ENCODE measurements around the gene ZNF407. TPM values are rescaled to one million over a fixed set of nuclear protein-coding genes. Genes with fewer than 3 reads are reported as not detected.

ZNF407 gene
- total RNA-seq, 1 donor from 2014 or later, result 13.2 TPM

- TF ChIP-seq CTCF (conservative IDR thresholded peaks at IDR 0.05), result no peak
- peaks cover 3% of the 10 kb centered on the region for H3K36me3 Mint-ChIP-seq (ENCODE audit: low read depth)
- H3K4me3 Mint-ChIP-seq, result no peak overlapping the region
- H3K4me1 Mint-ChIP-seq, result no peaks in the 10 kb centered on the region
- peaks cover 29% of the 10 kb centered on the region for H3K27me3 Mint-ChIP-seq (ENCODE audit: low read depth)
- no peak for DNase-seq (ENCODE audit: low read depth, low spot score)
- H3K27ac Mint-ChIP-seq (ENCODE audit: unreplicated experiment), result no peak overlapping the region
- H3K9me3 Mint-ChIP-seq, result peaks cover 4% of the 10 kb centered on the region
Measured at GRCh38 chr18:74574916-74575315, 22.8 kb upstream of the ZNF407 start.

GRCh38 chr18:74577019-74577418 is 20.7 kb upstream of the ZNF407 start:
- peaks cover 31% of the 10 kb centered on the region for H3K27me3 Mint-ChIP-seq (ENCODE audit: low read depth)
- H3K36me3 Mint-ChIP-seq (ENCODE audit: low read depth), result peaks cover 3% of the 10 kb centered on the region
- peaks cover 4% of the 10 kb centered on the region for H3K9me3 Mint-ChIP-seq
- H3K4me3 Mint-ChIP-seq, result no peak overlapping the region
- TF ChIP-seq CTCF (conservative IDR thresholded peaks at IDR 0.05), result no peak
- no peak for DNase-seq (ENCODE audit: low read depth, low spot score)
- no peak overlapping the region for H3K27ac Mint-ChIP-seq (ENCODE audit: unreplicated experiment)
- H3K4me1 Mint-ChIP-seq, result no peaks in the 10 kb centered on the region

GRCh38 chr18:74579496-74580065 is 18.1 kb upstream of the ZNF407 start:
- peaks cover 37% of the 10 kb centered on the region for H3K27me3 Mint-ChIP-seq (ENCODE audit: low read depth)
- H3K4me3 Mint-ChIP-seq, result no peak overlapping the region
- H3K9me3 Mint-ChIP-seq, result no peaks in the 10 kb centered on the region
- no peak for TF ChIP-seq CTCF (conservative IDR thresholded peaks at IDR 0.05)
- H3K4me1 Mint-ChIP-seq, result no peaks in the 10 kb centered on the region
- no peak for DNase-seq (ENCODE audit: low read depth, low spot score)
- no peaks in the 10 kb centered on the region for H3K36me3 Mint-ChIP-seq (ENCODE audit: low read depth)
- H3K27ac Mint-ChIP-seq (ENCODE audit: unreplicated experiment), result no peak overlapping the region

DNA sequence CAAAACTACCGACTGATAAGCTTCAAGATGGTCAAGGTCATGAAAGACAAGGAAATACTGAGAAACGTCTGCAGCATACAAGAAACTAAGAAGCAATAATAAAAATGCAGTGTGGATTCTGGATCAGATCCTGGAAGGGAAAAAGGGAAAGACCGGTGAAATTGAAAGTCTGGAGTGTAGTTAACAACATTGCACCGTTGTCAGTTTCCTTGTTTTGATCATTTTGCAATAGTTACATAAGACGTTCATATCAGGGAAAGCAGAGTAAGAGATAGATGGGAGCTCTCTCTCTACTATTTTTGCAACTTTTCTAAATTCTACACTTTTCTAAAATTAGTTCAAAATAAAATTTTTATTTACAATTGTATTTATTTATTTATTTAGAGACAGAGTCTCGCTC is 15.0 kb upstream of the ZNF407 start:
- DNase-seq (ENCODE audit: low read depth, low spot score), result no peak
- no peak overlapping the region for H3K27ac Mint-ChIP-seq (ENCODE audit: unreplicated experiment)
- H3K4me1 Mint-ChIP-seq, result no peaks in the 10 kb centered on the region
- H3K9me3 Mint-ChIP-seq, result no peaks in the 10 kb centered on the region
- H3K36me3 Mint-ChIP-seq (ENCODE audit: low read depth), result no peaks in the 10 kb centered on the region
- no peak overlapping the region for H3K4me3 Mint-ChIP-seq
- no peak for TF ChIP-seq CTCF (conservative IDR thresholded peaks at IDR 0.05)
- H3K27me3 Mint-ChIP-seq (ENCODE audit: low read depth), result peaks cover 58% of the 10 kb centered on the region

GRCh38 chr18:74587441-74587840 is 10.2 kb upstream of the ZNF407 start:
- H3K4me1 Mint-ChIP-seq, result no peaks in the 10 kb centered on the region
- no peak overlapping the region for H3K4me3 Mint-ChIP-seq
- peaks cover 58% of the 10 kb centered on the region for H3K27me3 Mint-ChIP-seq (ENCODE audit: low read depth)
- no peaks in the 10 kb centered on the region for H3K36me3 Mint-ChIP-seq (ENCODE audit: low read depth)
- no peak for DNase-seq (ENCODE audit: low read depth, low spot score)
- no peaks in the 10 kb centered on the region for H3K9me3 Mint-ChIP-seq
- no peak overlapping the region for H3K27ac Mint-ChIP-seq (ENCODE audit: unreplicated experiment)
- TF ChIP-seq CTCF (conservative IDR thresholded peaks at IDR 0.05), result no peak

Measured in neural crest cell (in vitro differentiated cells).